H1 (cell line): ENCODE measurements around the gene PDE4D. TPM values are rescaled to one million over a fixed set of nuclear protein-coding genes. Genes with fewer than 3 reads are reported as not detected.

ENCODE experiments used
- CTCF ChIA-PET: fragments of 300-600 bp; sonication (Branson Sonifier 250); formaldehyde crosslinking; loops from one replicate; lab custom pipeline; 2021; ENCODE audit not compliant: partially characterized antibody; lab: Charles Lee
- POLR2A ChIA-PET: fragments of 300-600 bp; sonication (Branson Sonifier 250); formaldehyde crosslinking; loops from one replicate; lab custom pipeline; 2021; ENCODE audit warnings: inconsistent platforms; ENCODE audit not compliant: partially characterized antibody; lab: Charles Lee
- DNase-seq, 2 experiments: peaks; one replicate each; pipeline versions ENCODE4 v3.0.0 to v3.0.0-alpha.2; 2010 to 2022; ENCODE audit warnings: low spot score in 2 of 2, low read depth in 1 of 2, mixed read lengths in 1 of 2
- FAIRE-seq: peaks from 2 replicates; lab custom pipeline; 2011; peaks lifted over from hg19 to GRCh38; lab: Jason Lieb, UNC
- H2AFZ ChIP-seq: 2 replicates; pipeline ENCODE4 v1.8.1; 2012; ENCODE audit warnings: low read length, inconsistent platforms
- H2AK5ac ChIP-seq: 2 replicates; pipeline ENCODE4 v1.6.1; 2013; ENCODE audit warnings: low read depth, low read length
- H2BK120ac ChIP-seq: replicated peaks from 2 replicates; pipeline ENCODE3; 2013; ENCODE audit warnings: low read depth, low read length, inconsistent platforms
- H2BK12ac ChIP-seq: 2 replicates; pipeline ENCODE4 v1.6.1; 2013; ENCODE audit warnings: low read depth, low read length
- H2BK15ac ChIP-seq: 2 replicates; pipeline ENCODE4 v1.6.1; 2013; ENCODE audit warnings: low read length
- H2BK20ac ChIP-seq: 2 replicates; pipeline ENCODE4 v1.6.1; 2013; ENCODE audit warnings: low read length
- H2BK5ac ChIP-seq: 2 replicates; pipeline ENCODE4 v1.6.1; 2013; ENCODE audit warnings: low read depth, low read length
- H3K14ac ChIP-seq: 2 replicates; pipeline ENCODE4 v1.6.1; 2013; ENCODE audit warnings: inconsistent platforms; ENCODE audit not compliant: insufficient read length
- H3K18ac ChIP-seq: 2 replicates; pipeline ENCODE4 v1.6.1; 2013; ENCODE audit warnings: low read length; ENCODE audit errors: extremely low read depth
- H3K23ac ChIP-seq: 2 replicates; pipeline ENCODE4 v1.6.1; 2013; ENCODE audit warnings: inconsistent platforms; ENCODE audit not compliant: insufficient read length
- H3K23me2 ChIP-seq: 2 replicates; pipeline ENCODE4 v1.6.1; 2013; ENCODE audit warnings: low read depth, low read length
- H3K27ac ChIP-seq: 2 replicates; pipeline ENCODE4 v1.6.1; 2011; ENCODE audit warnings: low read depth, low read length, inconsistent platforms
- H3K27me3 ChIP-seq, 4 experiments: replicated peaks in 1 of 4; 1 replicate in 1 of 4; 2 replicates in 3 of 4; pipeline versions ENCODE4 v1.6.1 to v1.8.1; 2011 to 2013; ENCODE audit warnings: low read length in 3 of 4, mild to moderate bottlenecking in 3 of 4, inconsistent platforms in 2 of 4, mixed read lengths in 2 of 4, moderate library complexity in 1 of 4; ENCODE audit not compliant: control insufficient read depth in 3 of 4, insufficient read depth in 3 of 4; ENCODE audit errors: extremely low read depth in 1 of 4
- H3K36me3 ChIP-seq, 4 experiments: 2 replicates each; pipeline versions ENCODE4 v1.6.1 to v1.8.1; 2011 to 2013; ENCODE audit warnings: mild to moderate bottlenecking in 4 of 4, low read length in 3 of 4, moderate library complexity in 2 of 4, control low read depth in 1 of 4, inconsistent platforms in 1 of 4; ENCODE audit not compliant: insufficient read depth in 4 of 4, control insufficient read depth in 2 of 4
- H3K4ac ChIP-seq: replicated peaks from 2 replicates; pipeline ENCODE3; 2013; ENCODE audit warnings: low read length, low read depth, mixed read lengths, inconsistent platforms; ENCODE audit not compliant: insufficient read length
- H3K4me1 ChIP-seq, 4 experiments: replicated peaks in 1 of 4; 1 replicate in 1 of 4; 2 replicates in 3 of 4; pipeline versions ENCODE4 v1.6.1 to v1.8.1; 2011 to 2013; ENCODE audit warnings: low read length in 3 of 4, inconsistent platforms in 2 of 4, mixed read lengths in 1 of 4; ENCODE audit not compliant: insufficient read depth in 4 of 4, control insufficient read depth in 3 of 4
- H3K4me2 ChIP-seq, 2 experiments: 2 replicates each; pipeline versions ENCODE4 v1.6.1 to v1.8.1; 2011 to 2013; ENCODE audit warnings: low read depth in 2 of 2, low read length in 2 of 2, control low read depth in 1 of 2, inconsistent platforms in 1 of 2, mild to moderate bottlenecking in 1 of 2; ENCODE audit not compliant: insufficient read depth in 1 of 2
- H3K4me3 ChIP-seq, 4 experiments: fragments of 200-600, 300-600 bp in 1 of 4; sonication (generic), shearing (Covaris generic), sonication (Bioruptor Twin) in 1 of 4; 2 replicates each; pipeline versions ENCODE4 v1.5.1 to v1.8.1; 2011 to 2016; ENCODE audit warnings: low read length in 4 of 4, low read depth in 3 of 4, control low read depth in 2 of 4, inconsistent platforms in 2 of 4, mild to moderate bottlenecking in 2 of 4, mixed read lengths in 1 of 4, moderate library complexity in 1 of 4; ENCODE audit not compliant: insufficient read depth in 2 of 4; ENCODE audit errors: extremely low read depth in 1 of 4
- H3K56ac ChIP-seq: replicated peaks from 2 replicates; pipeline ENCODE3; 2013; ENCODE audit warnings: low read depth, mild to moderate bottlenecking, mixed read lengths, low read length, inconsistent platforms; ENCODE audit not compliant: insufficient read length
- H3K79me1 ChIP-seq: 2 replicates; pipeline ENCODE4 v1.6.1; 2013; ENCODE audit warnings: low read depth, low read length, control low read depth
- H3K79me2 ChIP-seq, 2 experiments: 2 replicates each; pipeline versions ENCODE4 v1.6.1 to v1.8.1; 2012 to 2013; ENCODE audit warnings: low read length in 2 of 2, mild to moderate bottlenecking in 2 of 2, inconsistent platforms in 1 of 2; ENCODE audit not compliant: insufficient read depth in 2 of 2, control insufficient read depth in 1 of 2
- H3K9ac ChIP-seq, 4 experiments: replicated peaks in 1 of 4; 1 replicate in 1 of 4; 2 replicates in 3 of 4; pipeline versions ENCODE4 v1.6.1 to v1.8.1; 2011 to 2013; ENCODE audit warnings: low read depth in 3 of 4, low read length in 3 of 4, control low read depth in 2 of 4, mild to moderate bottlenecking in 2 of 4, moderate library complexity in 2 of 4, inconsistent platforms in 1 of 4; ENCODE audit errors: extremely low read depth in 1 of 4
- H3K9me3 ChIP-seq, 2 experiments: 2 replicates each; pipeline versions ENCODE4 v1.6.1 to v1.8.1; 2012 to 2013; ENCODE audit warnings: mild to moderate bottlenecking in 2 of 2, moderate library complexity in 2 of 2, control low read depth in 1 of 2, inconsistent platforms in 1 of 2, low read depth in 1 of 2, low read length in 1 of 2, mixed read lengths in 1 of 2; ENCODE audit not compliant: insufficient read depth in 2 of 2
- H4K20me1 ChIP-seq, 2 experiments: replicated peaks in 1 of 2; 2 replicates each; pipeline versions ENCODE3 to v1.8.1; 2011 to 2013; ENCODE audit warnings: inconsistent platforms in 2 of 2, low read length in 2 of 2, mild to moderate bottlenecking in 1 of 2; ENCODE audit not compliant: insufficient read depth in 2 of 2, control insufficient read depth in 1 of 2
- H4K5ac ChIP-seq: 2 replicates; pipeline ENCODE4 v1.6.1; 2013; ENCODE audit warnings: low read length, low read depth, mixed read lengths, inconsistent platforms; ENCODE audit not compliant: insufficient read length
- H4K8ac ChIP-seq: 2 replicates; pipeline ENCODE4 v1.8.0; 2013; ENCODE audit warnings: mild to moderate bottlenecking, moderate library complexity, low read length, inconsistent platforms; ENCODE audit not compliant: insufficient read depth; ENCODE audit errors: extremely low read depth
- H4K91ac ChIP-seq: replicated peaks from 2 replicates; pipeline ENCODE3; 2013; ENCODE audit warnings: low read length, mixed read lengths, inconsistent platforms; ENCODE audit not compliant: insufficient read length
- CBX8 ChIP-seq: fragments of 300-800, 300-1000 bp; sonication (generic); IDR thresholded peaks from 2 replicates; pipeline ENCODE4 v1.7.1; 2016; ENCODE audit warnings: low read depth, low read length, borderline replicate concordance
- CHD2 ChIP-seq: IDR thresholded peaks from 2 replicates; pipeline ENCODE4 v1.6.1; 2012; ENCODE audit warnings: low read length, improper control_type of control experiment
- EP300 ChIP-seq, 2 experiments: IDR thresholded peaks; 1 replicate in 1 of 2; 2 replicates in 1 of 2; pipeline ENCODE4 v1.6.1; 2011 to 2012; ENCODE audit warnings: low read depth in 2 of 2, low read length in 2 of 2, mild to moderate bottlenecking in 2 of 2, borderline replicate concordance in 1 of 2, inconsistent platforms in 1 of 2, moderate library complexity in 1 of 2
- KDM5A ChIP-seq: fragments of 200-600 bp; IDR thresholded peaks from 2 replicates; pipeline ENCODE4 v1.7.1; 2012; ENCODE audit warnings: mild to moderate bottlenecking, low read length, inconsistent platforms, mixed read lengths
- MAFK ChIP-seq: IDR thresholded peaks from 2 replicates; pipeline ENCODE4 v1.6.1; 2012; ENCODE audit warnings: low read depth, mild to moderate bottlenecking, improper control_type of control experiment, low read length
- RNF2 ChIP-seq: fragments of 200-900, 300-1000 bp; sonication (generic); IDR thresholded peaks from 2 replicates; pipeline ENCODE4 v1.7.1; 2016; ENCODE audit warnings: borderline replicate concordance, low read depth, mild to moderate bottlenecking, antibody characterized with exemption, low read length; ENCODE audit not compliant: poor library complexity, severe bottlenecking; ENCODE audit errors: missing control alignments
- RXRA ChIP-seq: IDR thresholded peaks from 2 replicates; pipeline ENCODE4 v1.6.1; 2011; ENCODE audit warnings: low read depth, mild to moderate bottlenecking, low read length, moderate library complexity; ENCODE audit not compliant: insufficient read depth
- SIN3A ChIP-seq, 2 experiments: IDR thresholded peaks in 1 of 2; conservative IDR thresholded peaks in 1 of 2; 2 replicates each; pipeline ENCODE4 v1.6.1; 2011 to 2012; ENCODE audit warnings: low read length in 2 of 2, improper control_type of control experiment in 1 of 2, low read depth in 1 of 2, mild to moderate bottlenecking in 1 of 2
- SP1 ChIP-seq: IDR thresholded peaks from 2 replicates; pipeline ENCODE4 v1.6.1; 2011; ENCODE audit warnings: low read depth, low read length
- SP2 ChIP-seq: IDR thresholded peaks from 2 replicates; pipeline ENCODE4 v1.6.1; 2012; ENCODE audit warnings: mild to moderate bottlenecking, low read length, inconsistent platforms
- SRF ChIP-seq: IDR thresholded peaks from 2 replicates; pipeline ENCODE4 v1.6.1; 2011; ENCODE audit warnings: mild to moderate bottlenecking, low read depth, low read length, moderate library complexity
- TEAD4 ChIP-seq: IDR thresholded peaks from 2 replicates; pipeline ENCODE4 v1.6.1; 2012; ENCODE audit warnings: low read depth, low read length, inconsistent platforms, mixed read lengths
- WGBS, 2 experiments: shearing (Covaris generic) in 1 of 2; methylation state at CpG; one replicate each; pipeline versions ENCODE4 v1.1.6 to v1.1.7; 2013 to 2015; ENCODE audit warnings: low lambda C conversion rate in 2 of 2, mixed read lengths in 2 of 2, inconsistent platforms in 1 of 2, low coverage in 1 of 2, missing lambda C conversion rate in 1 of 2; ENCODE audit not compliant: insufficient replicate concordance in 2 of 2, insufficient coverage in 1 of 2, insufficient read length in 1 of 2; ENCODE audit errors: extremely low coverage in 1 of 2, missing lambda C conversion rate in 1 of 2; 5-methylcytosine and 5-hydroxymethylcytosine counted together
- polyA plus RNA-seq, 7 experiments: library from polyadenylated mRNA; depleted of rRNA in 3 of 7; stranded (reverse) in 5 of 7; unstranded in 2 of 7; fragments of >200 nt in 5 of 7; fragments of 200-250 nt in 2 of 7; gene quantifications; 1 replicate in 5 of 7; 2 replicates in 1 of 7; 4 replicates in 1 of 7; pipeline versions ENCODE4 v1.2.1 to v1.2.3, GENCODE V29; 2011 to 2013; ENCODE audit warnings: missing spikeins in 2 of 7, mixed read lengths in 2 of 7
- total RNA-seq: library from RNA; stranded (reverse); fragmentation: NEBNext Ultra II Directional; extraction: Animal tissue kit (Norgen Biotek cat#: 25700); gene quantifications from 2 replicates; pipeline ENCODE4 v1.2.1, GENCODE V29; 2021

PDE4D gene
- total and polyA plus RNA-seq, 2 of the 8 experiments (the other 6 are each of a cell fraction or from before 2014, with no cell fraction given), result 2.3 to 3.7 TPM

GRCh38 chr5:59622848-59623247, 270.7 kb downstream of the PDE4D start:
- Histone ChIP-seq H3K4me1 (peaks cover 0 to 4% (median 0%) of the 10 kb centered on the region in 4 experiments; a peak in 1 of 7 replicates), H3K4ac (no peak overlapping the region), H4K20me1 (no peaks in the 10 kb centered on the region), H3K14ac (no peak overlapping the region), H2BK20ac (no peak overlapping the region), H3K27ac (no peak overlapping the region), H3K4me2 (no peak overlapping the region), H3K18ac (no peak overlapping the region), H3K9me3 (no peaks in the 10 kb centered on the region), H4K8ac (no peak overlapping the region), H3K4me3 (no peak overlapping the region), H2BK12ac (no peak overlapping the region), H3K36me3 (no peaks in the 10 kb centered on the region), H3K79me2 (no peaks in the 10 kb centered on the region), H3K23me2 (no peaks in the 10 kb centered on the region), H3K27me3 (no peaks in the 10 kb centered on the region), H2BK5ac (no peak overlapping the region), H3K56ac (no peak overlapping the region), H2BK120ac (no peak overlapping the region), H2AFZ (no peak overlapping the region), H2BK15ac (no peak overlapping the region), H3K9ac (no peak overlapping the region), H3K23ac (no peak overlapping the region), H2AK5ac (no peak overlapping the region), H3K79me1 (no peaks in the 10 kb centered on the region), H4K5ac (no peak overlapping the region), H4K91ac (no peak overlapping the region)
- ChIA-PET POLR2A (no interaction called here), CTCF (no interaction called here)
- 91% methylated on average over 2 of the region's 2 CpGs; no CpG with 5 or more reads in 1 of the 2 experiments for WGBS, 2 experiments
- no peak for DNase-seq
- FAIRE-seq, result no peak
- TF ChIP-seq SP1 (no peak), KDM5A (no peak), TEAD4 (no peak), CBX8 (no peak), MAFK (no peak), SP2 (no peak), EP300 (IDR thresholded peaks at IDR 0.05; ENCODE audit: borderline replicate concordance in 1 of 2, low read depth in 2 of 2, low read length in 2 of 2) (no peak), SRF (no peak), RNF2 (no peak), SIN3A (conservative IDR thresholded peaks at IDR 0.05 in 1 of 2, IDR thresholded peaks at IDR 0.05 in 1 of 2; ENCODE audit: low read depth in 1 of 2, low read length in 2 of 2) (no peak), RXRA (no peak), CHD2 (no peak)
